Esophagus squamous epithelium (tissue), 4 donors: ENCODE measurements around the gene LIN9.

Experiments
- CTCF ChIP-seq, 6 experiments: fragments of 450-650 bp in 4 of 6; fragments of 200-600 bp in 2 of 6; sonication (generic) in 2 of 6; IDR thresholded peaks; one replicate each; pipeline ENCODE4 v1.5.1; 2016 to 2019; ENCODE audit warnings: antibody characterized with exemption in 6 of 6, mild to moderate bottlenecking in 4 of 6, moderate library complexity in 4 of 6
- POLR2A ChIP-seq, 4 donors: fragments of 450-650 bp; IDR thresholded peaks; one replicate each; pipeline ENCODE4 v1.6.1; 2017; ENCODE audit warnings: antibody characterized with exemption in 4 of 4, mild to moderate bottlenecking in 4 of 4, moderate library complexity in 3 of 4

GRCh38 chr1:226253933-226254332 is 55.0 kb downstream of the LIN9 start:
- TF ChIP-seq CTCF (IDR thresholded peaks at IDR 0.05) (no peak), POLR2A (IDR thresholded peaks at IDR 0.05) (no peak)
